CD8-positive, alpha-beta memory T cell (primary cell): Measurements from ENCODE around the gene FYCO1. TPM values are rescaled to one million over a fixed set of nuclear protein-coding genes. Genes with fewer than 3 reads are reported as not detected.

Experiments
- CTCF ChIA-PET: fragments of 350-600 bp; sonication (Branson Sonifier 250); formaldehyde crosslinking; loops from one replicate; lab custom pipeline; 2021; ENCODE audit warnings: antibody characterized with exemption; lab: Charles Lee
- POLR2A ChIA-PET: fragments of 350-600 bp; sonication (Branson Sonifier 250); formaldehyde crosslinking; loops from one replicate; lab custom pipeline; 2021; ENCODE audit warnings: antibody characterized with exemption; lab: Charles Lee
- DNase-seq, 5 donors: peaks; one replicate each; pipeline versions ENCODE4 v3.0.0 to v3.0.0-alpha.2; 2020 to 2022; ENCODE audit warnings: mixed read lengths in 1 of 5
- H3K27ac ChIP-seq: one replicate; pipeline ENCODE4 v1.7.0; 2013; ENCODE audit warnings: low read depth, mild to moderate bottlenecking, low read length, moderate library complexity
- H3K27me3 ChIP-seq: 2 replicates; pipeline ENCODE4 v1.7.0; 2013; ENCODE audit warnings: low read length, mild to moderate bottlenecking; ENCODE audit not compliant: insufficient read depth, poor library complexity, severe bottlenecking
- H3K36me3 ChIP-seq: 2 replicates; pipeline ENCODE4 v1.7.0; 2013; ENCODE audit warnings: mild to moderate bottlenecking, low read length, moderate library complexity; ENCODE audit not compliant: insufficient read depth
- H3K4me1 ChIP-seq: 2 replicates; pipeline ENCODE4 v1.7.0; 2013; ENCODE audit warnings: mild to moderate bottlenecking, low read length, moderate library complexity; ENCODE audit not compliant: insufficient read depth
- H3K4me3 ChIP-seq: 2 replicates; pipeline ENCODE4 v1.7.0; 2013; ENCODE audit warnings: mild to moderate bottlenecking, low read length
- H3K9me3 ChIP-seq: 2 replicates; pipeline ENCODE4 v1.7.0; 2013; ENCODE audit warnings: mild to moderate bottlenecking, low read length
- H3K27ac Mint-ChIP-seq, 8 donors: one replicate each; pipeline ENCODE4 v1.8.0; 2020 to 2021; ENCODE audit warnings: mixed read lengths in 8 of 8, mild to moderate bottlenecking in 6 of 8, inconsistent platforms in 3 of 8, moderate library complexity in 3 of 8
- H3K27me3 Mint-ChIP-seq, 2 donors: one replicate each; pipeline ENCODE4 v1.8.0; 2020 to 2021; ENCODE audit warnings: mixed read lengths in 2 of 2, mild to moderate bottlenecking in 1 of 2, moderate library complexity in 1 of 2
- H3K36me3 Mint-ChIP-seq, 3 donors: one replicate each; pipeline ENCODE4 v1.8.0; 2020 to 2021; ENCODE audit warnings: mixed read lengths in 3 of 3, inconsistent platforms in 1 of 3, mild to moderate bottlenecking in 1 of 3
- H3K4me1 Mint-ChIP-seq, 3 donors: one replicate each; pipeline ENCODE4 v1.8.0; 2020 to 2021; ENCODE audit warnings: mixed read lengths in 3 of 3, inconsistent platforms in 1 of 3, mild to moderate bottlenecking in 1 of 3
- H3K4me3 Mint-ChIP-seq, 7 donors: one replicate each; pipeline ENCODE4 v1.8.0; 2020 to 2021; ENCODE audit warnings: mixed read lengths in 7 of 7, mild to moderate bottlenecking in 6 of 7, moderate library complexity in 4 of 7, inconsistent platforms in 2 of 7
- H3K9me3 Mint-ChIP-seq, 5 donors: one replicate each; pipeline ENCODE4 v1.8.0; 2020 to 2022; ENCODE audit warnings: mixed read lengths in 5 of 5, mild to moderate bottlenecking in 3 of 5, moderate library complexity in 2 of 5, inconsistent platforms in 1 of 5
- polyA plus RNA-seq: library from polyadenylated mRNA; unstranded; fragments of 300-500 nt; fragmentation: Illumina TruSeq; gene quantifications from one replicate; pipeline ENCODE4 v1.2.3, GENCODE V29; 2021
- total RNA-seq, 2 experiments: library from RNA; stranded (reverse); gene quantifications; one replicate each; pipeline ENCODE4 v1.2.3, GENCODE V29; 2021

Gene FYCO1
- total and polyA plus RNA-seq, 3 experiments from 2014 or later: 11.0 to 13.7 (median 13.4) TPM

- H3K4me1 ChIP-seq: peaks cover 50% of the 10 kb centered on the region
- no peaks in the 10 kb centered on the region for H3K9me3 ChIP-seq
- peaks cover 62 to 79% (median 74%) of the 10 kb centered on the region in 3 donors for H3K4me1 Mint-ChIP-seq
- H3K36me3 Mint-ChIP-seq: peaks cover 21 to 69% (median 29%) of the 10 kb centered on the region in 3 donors
- H3K27me3 ChIP-seq: no peaks in the 10 kb centered on the region
- peak overlapping the region in 3 of 7 donors; percentile 24 to 38 (median 36) for H3K4me3 Mint-ChIP-seq
- H3K27ac Mint-ChIP-seq: peak overlapping the region in 7 of 8 donors; percentile 28 to 74 (median 37)
- no peak for DNase-seq
- H3K9me3 Mint-ChIP-seq: peaks cover 0 to 4% (median 0%) of the 10 kb centered on the region in 5 donors
- H3K27me3 Mint-ChIP-seq: no peaks in the 10 kb centered on the region
- no peak overlapping the region for H3K27ac ChIP-seq
- POLR2A ChIA-PET: interaction anchor here (1.6 kb wide), 1 partner anchor 10 kb away, joined by 7 read pairs; no protein-coding TSS in a partner anchor
- CTCF ChIA-PET: interaction anchor here (3.1 to 16.7 kb wide), 2 partner anchors 127 to 139 kb away, joined by 15 to 295 read pairs; no protein-coding TSS in a partner anchor
- no peak overlapping the region for H3K4me3 ChIP-seq
- peaks cover 16% of the 10 kb centered on the region for H3K36me3 ChIP-seq
Measured at GRCh38 chr3:45940781-45941365, 54.8 kb downstream of the FYCO1 start.

DNA sequence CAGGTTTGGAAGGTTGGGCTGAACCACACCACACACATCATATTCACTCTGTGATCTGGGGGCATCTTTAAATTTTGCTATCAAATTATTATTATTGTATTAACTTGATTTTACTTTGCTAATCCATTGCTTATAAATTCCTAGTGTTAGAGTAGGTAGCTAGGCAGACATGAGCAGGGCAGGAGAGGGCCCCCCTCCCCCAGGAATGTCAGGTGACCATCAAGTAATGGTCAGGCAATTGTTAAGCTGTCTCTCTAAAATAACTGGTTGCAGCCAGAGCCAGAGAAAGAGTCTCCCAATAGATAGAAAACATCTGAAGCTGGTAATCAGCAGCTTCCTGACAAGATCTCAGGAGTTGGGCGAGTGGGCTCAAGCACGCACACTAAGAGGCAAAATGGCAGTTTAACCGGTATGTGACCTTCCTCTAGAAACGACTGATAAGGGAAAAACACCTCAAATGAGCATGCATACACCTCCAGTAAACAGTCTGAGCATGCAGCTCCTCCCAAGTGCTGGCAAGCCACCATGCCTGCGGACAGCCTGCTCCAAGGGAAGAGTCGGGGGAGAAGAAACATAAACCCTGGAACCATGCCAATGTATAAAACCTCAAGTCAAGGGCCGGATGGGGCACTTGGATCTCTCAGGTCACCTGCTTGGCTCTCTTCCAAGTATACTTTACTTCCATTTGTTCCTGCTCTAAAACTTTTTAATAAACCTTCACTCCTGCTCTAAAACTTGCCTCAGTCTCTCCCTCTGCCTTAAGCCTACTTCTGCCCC, 55.4 kb downstream of the FYCO1 start:
- no peak overlapping the region for H3K4me3 ChIP-seq
- peaks cover 43% of the 10 kb centered on the region for H3K4me1 ChIP-seq
- H3K27me3 ChIP-seq: no peaks in the 10 kb centered on the region
- H3K27ac Mint-ChIP-seq: peak overlapping the region in 4 of 8 donors; percentile 37 to 79 (median 71)
- peaks cover 0 to 4% (median 0%) of the 10 kb centered on the region in 5 donors for H3K9me3 Mint-ChIP-seq
- H3K4me3 Mint-ChIP-seq: peak overlapping the region in 2 of 7 donors; percentile 38 to 77
- ChIA-PET POLR2A (interaction anchor here (0.7 kb wide), 1 partner anchor 432 kb away, joined by 3 read pairs; no protein-coding TSS in a partner anchor), CTCF (interaction anchor here (1.6 to 16.7 kb wide), 11 partner anchors 10 to 439 kb away, joined by 3 to 295 read pairs (median 8); partner anchors contain the start of gene CCR5)
- H3K27me3 Mint-ChIP-seq: no peaks in the 10 kb centered on the region
- H3K4me1 Mint-ChIP-seq: peaks cover 57 to 73% (median 67%) of the 10 kb centered on the region in 3 donors
- DNase-seq: no peak
- H3K9me3 ChIP-seq: no peaks in the 10 kb centered on the region
- H3K27ac ChIP-seq: no peak overlapping the region
- peaks cover 22 to 69% (median 31%) of the 10 kb centered on the region in 3 donors for H3K36me3 Mint-ChIP-seq
- peaks cover 23% of the 10 kb centered on the region for H3K36me3 ChIP-seq

DNA sequence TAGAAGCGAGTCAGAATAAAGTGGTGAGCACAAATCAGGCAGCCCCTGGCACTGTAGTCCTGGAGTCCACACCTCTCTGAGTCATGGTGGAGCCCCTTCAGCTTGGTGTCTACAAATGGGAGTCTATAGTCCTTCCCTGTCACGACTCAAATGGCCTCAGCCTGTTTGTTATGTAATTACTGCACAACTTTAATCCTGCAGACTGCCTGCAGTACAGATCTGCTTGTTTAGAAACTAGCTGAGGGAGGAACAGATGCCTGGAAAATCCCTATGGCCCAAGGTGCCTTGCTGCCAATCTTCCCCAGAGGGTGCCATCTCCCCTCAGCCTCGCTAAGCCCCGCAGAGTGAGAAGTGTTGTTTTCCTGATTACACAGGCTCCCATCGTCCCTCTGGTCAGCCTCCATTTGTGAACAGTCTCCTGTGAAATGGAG, 56.3 kb downstream of the FYCO1 start:
- Mint-ChIP-seq H3K27ac (peak overlapping the region; percentile 22 to 79 (median 62)), H3K4me1 (peaks cover 48 to 68% (median 58%) of the 10 kb centered on the region in 3 donors)
- DNase-seq: no peak

DNA sequence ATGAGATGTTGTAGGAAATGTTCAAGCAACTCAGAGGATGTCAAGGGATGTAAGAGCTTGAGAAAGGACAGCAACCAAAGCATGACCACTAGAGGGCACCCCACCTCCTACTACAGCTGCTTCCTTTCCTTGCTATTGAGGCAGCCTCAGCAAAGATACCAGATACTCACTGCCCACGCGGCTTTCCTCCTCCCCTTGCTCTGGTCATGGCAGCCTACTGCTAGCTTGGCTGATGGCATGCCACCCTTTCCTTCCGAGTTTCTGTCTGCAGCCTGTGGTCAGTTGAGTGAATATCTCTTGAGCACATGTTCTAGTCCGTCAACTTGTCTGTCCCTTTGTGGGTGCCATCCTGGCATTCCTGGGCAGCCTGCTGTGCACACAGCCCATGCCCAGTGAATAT, 56.8 kb downstream of the FYCO1 start:
- Mint-ChIP-seq H3K4me1 (peaks cover 47 to 64% (median 55%) of the 10 kb centered on the region in 3 donors), H3K27me3 (no peaks in the 10 kb centered on the region), H3K9me3 (peaks cover 0 to 4% (median 0%) of the 10 kb centered on the region in 5 donors), H3K36me3 (peaks cover 31 to 75% (median 36%) of the 10 kb centered on the region in 3 donors), H3K27ac (peak overlapping the region in 5 of 8 donors; percentile 13 to 79 (median 62)), H3K4me3 (peak overlapping the region in 1 of 7 donors; percentile 42)
- Histone ChIP-seq H3K27me3 (no peaks in the 10 kb centered on the region), H3K36me3 (peaks cover 35% of the 10 kb centered on the region), H3K27ac (no peak overlapping the region), H3K4me3 (no peak overlapping the region), H3K4me1 (peaks cover 30% of the 10 kb centered on the region), H3K9me3 (no peaks in the 10 kb centered on the region)
- ChIA-PET POLR2A (interaction anchor here (0.8 to 1.2 kb wide), 7 partner anchors 12 to 146 kb away, joined by 3 to 6 read pairs (median 3); no protein-coding TSS in a partner anchor), CTCF (interaction anchor here (0.8 to 16.7 kb wide), 38 partner anchors 10 to 440 kb away, joined by 3 to 295 read pairs (median 5); partner anchors contain the start of genes CCR1, CCR5 and XCR1)
- peak; percentile 74 to 87 (median 76) for DNase-seq

More for the DNA sequence above, 56.3 kb downstream of the FYCO1 start:
- no peaks in the 10 kb centered on the region for H3K27me3 Mint-ChIP-seq
- peaks cover 26 to 70% (median 31%) of the 10 kb centered on the region in 3 donors for H3K36me3 Mint-ChIP-seq
- Histone ChIP-seq H3K27me3 (no peaks in the 10 kb centered on the region), H3K36me3 (peaks cover 30% of the 10 kb centered on the region), H3K4me3 (no peak overlapping the region), H3K9me3 (no peaks in the 10 kb centered on the region), H3K4me1 (peaks cover 34% of the 10 kb centered on the region), H3K27ac (no peak overlapping the region)
- ChIA-PET POLR2A (interaction anchor here (0.8 to 1.2 kb wide), 7 partner anchors 11 to 146 kb away, joined by 3 to 6 read pairs (median 3); no protein-coding TSS in a partner anchor), CTCF (interaction anchor here (0.8 to 16.7 kb wide), 35 partner anchors 11 to 439 kb away, joined by 3 to 295 read pairs (median 5); partner anchors contain the start of genes CCR1, CCR5 and XCR1)
- H3K9me3 Mint-ChIP-seq: peaks cover 0 to 4% (median 0%) of the 10 kb centered on the region in 5 donors
- H3K4me3 Mint-ChIP-seq: peak overlapping the region in 2 of 7 donors; percentile 22 to 52

- no peak overlapping the region for H3K27ac ChIP-seq
- H3K4me1 Mint-ChIP-seq: peaks cover 38 to 56% (median 47%) of the 10 kb centered on the region in 3 donors
- peaks cover 21% of the 10 kb centered on the region for H3K4me1 ChIP-seq
- no peak overlapping the region for H3K27ac Mint-ChIP-seq
- H3K36me3 Mint-ChIP-seq: peaks cover 36 to 83% (median 36%) of the 10 kb centered on the region in 3 donors
- ChIA-PET CTCF (interaction anchor here (0.8 to 16.7 kb wide), 27 partner anchors 9 to 434 kb away, joined by 3 to 295 read pairs (median 8); partner anchors contain the start of genes CCR1, CCR5 and XCR1), POLR2A (interaction anchor here (1.0 to 1.1 kb wide), 4 partner anchors 14 to 147 kb away, joined by 3 to 6 read pairs (median 3); no protein-coding TSS in a partner anchor)
- H3K4me3 Mint-ChIP-seq: no peak overlapping the region
- DNase-seq: no peak
- no peak overlapping the region for H3K4me3 ChIP-seq
- H3K36me3 ChIP-seq: peaks cover 43% of the 10 kb centered on the region
- H3K9me3 Mint-ChIP-seq: peaks cover 0 to 4% (median 0%) of the 10 kb centered on the region in 5 donors
- H3K27me3 Mint-ChIP-seq: no peaks in the 10 kb centered on the region
- H3K27me3 ChIP-seq: no peaks in the 10 kb centered on the region
- H3K9me3 ChIP-seq: no peaks in the 10 kb centered on the region
Measured at GRCh38 chr3:45938043-45938435, 57.6 kb downstream of the FYCO1 start.

- H3K9me3 ChIP-seq: no peaks in the 10 kb centered on the region
- no peaks in the 10 kb centered on the region for H3K27me3 ChIP-seq
- ChIA-PET POLR2A (no interaction called here), CTCF (interaction anchor here (0.8 to 16.7 kb wide), 10 partner anchors 9 to 435 kb away, joined by 3 to 295 read pairs (median 4); no protein-coding TSS in a partner anchor)
- H3K27ac Mint-ChIP-seq: peak overlapping the region in 1 of 8 donors; percentile 21
- no peak overlapping the region for H3K27ac ChIP-seq
- H3K4me3 ChIP-seq: no peak overlapping the region
- H3K4me3 Mint-ChIP-seq: no peak overlapping the region
- peaks cover 49% of the 10 kb centered on the region for H3K36me3 ChIP-seq
- no peaks in the 10 kb centered on the region for H3K27me3 Mint-ChIP-seq
- H3K9me3 Mint-ChIP-seq: peaks cover 0 to 4% (median 0%) of the 10 kb centered on the region in 5 donors
- peaks cover 36 to 89% (median 42%) of the 10 kb centered on the region in 3 donors for H3K36me3 Mint-ChIP-seq
- no peak for DNase-seq
- peaks cover 32 to 49% (median 40%) of the 10 kb centered on the region in 3 donors for H3K4me1 Mint-ChIP-seq
- peaks cover 15% of the 10 kb centered on the region for H3K4me1 ChIP-seq
Measured at GRCh38 chr3:45937206-45938042, 58.2 kb downstream of the FYCO1 start.
